Stimulated activated CD4-positive, alpha-beta T cell treated with anti-CD3 and anti-CD28 coated beads, Interleukin-12 subunit alpha, Interleukin-12 subunit beta, amount 100 ng/mL, for 24 hours (primary cell): ENCODE measurements around the gene UBE2H.
A peak's percentile ranks its signal among the peaks of the same experiment; 100 is the strongest.
"Not testable (repeated sequence)": the region's sequence is repeated elsewhere in the genome, so short reads cannot be mapped to it uniquely, and the experiment has no call there.

Experiments used
- DNase-seq, 2 experiments: peaks; one replicate each; pipeline ENCODE4 v3.0.0-alpha.2; 2020; ENCODE audit warnings: low read depth in 2 of 2

UBE2H gene

GRCh38 chr7:129952653-129953560 lies at the start of gene UBE2H:
TSS of gene UBE2H (minus strand) at chr7:129952960. CDS start at chr7:129952555, 405 bp downstream.
- peak; percentile 87 to 89 for DNase-seq

DNA sequence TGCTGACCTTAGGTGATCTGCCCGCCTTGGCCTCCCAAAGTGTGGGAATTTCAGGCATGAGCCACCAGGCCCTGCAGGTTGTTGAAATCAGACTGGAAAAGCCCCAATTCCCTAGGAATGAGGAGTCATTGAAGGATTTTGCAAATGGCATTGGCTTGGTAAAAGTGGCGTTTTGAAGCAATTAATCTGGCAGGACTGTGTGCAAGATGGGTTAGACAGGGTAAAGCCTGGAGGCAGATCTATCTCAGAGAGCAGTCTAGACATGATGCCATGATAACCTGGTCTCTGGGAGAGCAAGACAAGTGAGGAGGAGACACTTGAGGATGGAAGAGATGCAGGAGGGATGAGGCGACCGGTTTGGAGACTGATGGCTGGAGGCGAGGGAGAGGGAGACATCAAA lies 45.7 kb upstream of the UBE2H start:
- no peak for DNase-seq

DNA sequence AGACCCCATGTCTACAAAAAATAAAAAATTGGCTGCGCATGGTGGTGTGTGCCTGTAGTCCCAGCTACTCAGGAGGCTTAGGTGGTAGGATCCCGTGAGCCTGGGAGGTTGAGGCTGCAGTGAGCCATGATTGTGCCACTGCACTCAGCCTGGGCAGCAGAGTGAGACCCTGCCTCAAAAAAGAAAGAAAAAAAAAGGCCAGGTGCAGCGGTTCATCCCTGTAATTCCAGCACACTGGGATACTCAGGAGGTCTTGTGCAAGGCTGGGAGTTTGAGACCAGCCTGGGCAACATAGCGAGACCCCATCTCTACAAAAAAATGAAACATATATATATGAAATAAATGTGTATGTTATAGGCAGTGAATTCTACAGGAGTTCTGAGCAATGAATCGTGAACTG lies 44.5 kb upstream of the UBE2H start:
- DNase-seq: no peak

- no peak for DNase-seq
These were observed 40.5 kb upstream of the UBE2H start for GRCh38 chr7:129993275-129993674.

DNA sequence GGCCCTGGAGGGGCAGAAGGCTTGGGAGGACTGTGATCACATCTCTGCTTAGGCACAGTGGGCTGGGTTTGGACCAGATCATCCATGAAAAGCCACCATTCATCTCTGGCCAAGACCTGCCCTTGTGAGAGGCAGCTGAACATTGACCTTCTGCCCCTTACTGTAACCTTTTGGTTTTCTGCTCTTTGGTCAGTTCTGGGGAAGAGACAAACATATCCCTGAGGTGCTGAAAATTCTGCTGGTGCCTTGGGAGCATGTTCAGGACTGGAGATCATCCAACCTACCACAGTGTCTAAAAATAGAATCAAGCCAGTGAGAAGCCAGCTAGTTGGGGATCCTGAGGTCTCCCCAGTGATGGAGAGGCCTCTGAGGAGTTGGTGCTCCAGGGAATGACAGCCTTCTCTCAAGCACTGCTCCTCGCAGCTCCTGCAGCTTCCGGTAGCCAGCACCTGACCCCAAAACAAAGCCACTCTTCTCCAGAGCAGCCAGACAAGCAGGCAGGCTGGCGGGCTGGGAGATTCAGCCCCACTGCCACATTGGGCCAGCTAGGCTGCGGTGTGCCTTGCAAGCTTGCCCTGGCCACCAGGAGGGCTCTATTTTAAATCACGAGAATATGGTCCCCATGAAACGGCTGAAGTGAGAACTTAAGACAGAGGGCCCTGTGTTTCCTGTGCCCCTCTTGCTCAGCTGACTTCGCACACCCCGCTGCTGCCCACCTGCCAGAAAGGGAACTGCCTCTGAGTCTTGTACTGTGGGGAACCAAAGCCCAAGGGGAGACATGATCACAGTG lies 37.8 kb upstream of the UBE2H start:
- DNase-seq: no peak

DNA sequence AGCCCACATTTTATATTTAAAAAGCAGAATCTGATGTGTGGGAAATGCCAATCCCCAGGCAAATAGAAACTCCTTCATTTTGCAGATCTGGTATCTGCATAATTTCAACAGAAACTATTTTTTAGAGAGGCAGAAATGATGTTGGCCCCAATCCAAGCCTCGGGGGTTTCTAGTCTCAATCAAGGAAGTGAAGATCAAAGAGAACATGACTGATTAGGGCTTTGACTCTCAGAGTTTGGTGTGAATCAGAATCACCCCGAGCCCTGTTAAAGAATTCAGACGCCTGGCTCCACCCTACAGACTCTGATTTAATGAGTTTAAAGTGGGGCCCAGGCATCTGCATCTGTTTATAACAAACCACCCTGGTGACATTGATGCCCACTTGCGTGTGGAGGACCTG lies 36.7 kb upstream of the UBE2H start:
- peak; percentile 26 to 56 for DNase-seq

GRCh38 chr7:129986600-129986999 lies 33.8 kb upstream of the UBE2H start:
- no peak for DNase-seq

DNA sequence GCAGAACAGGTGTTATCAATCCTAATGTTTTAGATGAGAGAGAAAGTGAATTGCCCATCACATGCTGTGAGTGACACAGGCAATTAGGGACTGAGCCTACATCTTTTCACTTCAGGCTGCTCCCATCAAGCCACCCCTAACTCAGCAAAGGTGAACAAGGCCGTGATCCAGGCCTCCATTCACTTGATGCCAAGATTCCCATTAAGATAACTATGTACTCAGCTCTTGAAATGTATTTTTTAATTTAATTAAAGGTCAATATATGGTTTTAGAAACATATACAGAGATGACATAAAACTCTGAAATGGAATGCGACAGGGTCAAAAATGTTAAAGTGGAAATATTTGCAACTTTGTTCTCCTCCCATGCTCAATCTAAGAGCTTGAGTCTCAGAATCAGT lies 27.9 kb upstream of the UBE2H start:
- DNase-seq: no peak

DNA sequence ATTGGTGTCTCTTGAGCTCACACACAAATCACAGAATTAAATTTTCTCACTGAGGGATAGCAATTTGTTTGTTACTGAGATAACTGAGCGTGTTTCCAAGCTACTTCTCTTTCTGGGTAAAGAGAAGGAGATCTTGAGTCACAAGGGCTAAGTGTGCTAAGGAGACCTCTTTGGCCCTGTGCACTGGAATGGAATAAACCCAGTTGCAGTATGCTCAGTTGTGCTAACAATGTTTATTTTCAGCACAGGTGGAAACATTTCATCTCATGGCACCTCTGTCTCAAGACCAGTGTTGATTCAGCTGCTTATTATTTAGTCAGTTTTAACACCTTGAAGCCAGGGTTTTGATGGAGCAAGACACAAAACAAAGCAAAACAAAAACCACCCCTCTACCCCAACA lies 22.5 kb upstream of the UBE2H start:
- no peak for DNase-seq

DNA sequence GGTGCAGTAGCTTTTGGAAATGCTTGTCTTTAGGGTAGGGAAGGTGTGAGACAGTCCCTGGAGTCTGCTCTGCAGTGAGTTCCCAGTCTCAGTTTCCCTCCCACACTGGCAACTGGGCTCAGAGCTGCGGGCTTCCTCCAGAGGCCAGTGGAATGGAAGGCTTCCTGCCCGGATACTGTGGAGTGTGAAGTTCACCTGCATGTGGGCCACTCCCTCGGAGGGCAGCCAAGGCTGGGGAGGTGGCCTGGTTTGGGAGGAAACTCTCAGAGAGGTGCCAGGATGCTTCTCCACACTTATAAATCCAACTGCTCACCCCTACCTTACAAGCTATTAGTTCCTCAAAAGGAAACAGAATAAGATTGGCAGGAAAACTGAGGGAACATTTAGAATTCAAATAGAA lies 18.1 kb upstream of the UBE2H start:
- DNase-seq: no peak

GRCh38 chr7:129969881-129970446 lies 17.2 kb upstream of the UBE2H start:
- DNase-seq: no peak

DNA sequence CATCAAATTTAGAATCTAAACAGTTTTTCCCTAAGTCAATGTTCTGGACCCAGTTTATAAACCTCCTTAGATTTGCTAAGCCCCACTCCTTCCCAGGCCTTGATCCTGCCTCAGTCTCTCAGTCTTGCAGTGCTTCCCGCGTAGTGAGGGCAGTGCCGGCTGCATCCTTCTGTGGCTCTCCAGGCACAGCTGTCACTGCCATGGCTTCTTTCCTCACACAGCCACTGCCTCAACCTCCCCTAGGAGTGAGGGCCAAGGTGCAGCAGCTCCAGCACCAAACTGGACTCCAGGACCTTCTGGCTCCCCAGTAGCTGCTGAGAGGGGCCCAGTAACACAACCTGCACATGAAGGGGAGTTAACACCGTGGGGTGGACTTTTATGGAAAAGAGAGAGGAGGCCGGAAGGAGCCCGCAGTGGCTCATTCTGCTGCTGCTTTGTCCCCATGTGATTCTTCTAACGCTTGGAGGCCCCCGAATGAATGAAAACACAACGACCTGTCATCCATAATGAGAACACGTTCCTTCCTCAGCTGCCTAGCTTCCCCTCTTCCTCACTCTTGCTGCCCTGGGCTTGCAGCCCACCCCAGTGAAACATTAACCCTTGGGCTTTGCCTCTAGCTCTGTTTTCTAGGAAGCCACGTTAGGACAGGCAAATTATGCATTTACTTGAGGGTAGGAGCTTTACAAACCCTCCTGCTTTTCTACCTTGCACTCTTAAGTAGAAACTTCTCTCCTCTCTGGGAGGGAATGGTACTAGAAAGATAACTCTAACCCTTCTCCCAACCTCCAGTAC lies 16.0 kb upstream of the UBE2H start:
- no peak for DNase-seq

- DNase-seq: not testable (repeated sequence)
These were observed 7.4 kb upstream of the UBE2H start for GRCh38 chr7:129960204-129960475.

GRCh38 chr7:129959471-129960203 lies 6.9 kb upstream of the UBE2H start:
- DNase-seq: no peak

- no peak for DNase-seq
These were observed 6.1 kb upstream of the UBE2H start for GRCh38 chr7:129958643-129959470.

DNA sequence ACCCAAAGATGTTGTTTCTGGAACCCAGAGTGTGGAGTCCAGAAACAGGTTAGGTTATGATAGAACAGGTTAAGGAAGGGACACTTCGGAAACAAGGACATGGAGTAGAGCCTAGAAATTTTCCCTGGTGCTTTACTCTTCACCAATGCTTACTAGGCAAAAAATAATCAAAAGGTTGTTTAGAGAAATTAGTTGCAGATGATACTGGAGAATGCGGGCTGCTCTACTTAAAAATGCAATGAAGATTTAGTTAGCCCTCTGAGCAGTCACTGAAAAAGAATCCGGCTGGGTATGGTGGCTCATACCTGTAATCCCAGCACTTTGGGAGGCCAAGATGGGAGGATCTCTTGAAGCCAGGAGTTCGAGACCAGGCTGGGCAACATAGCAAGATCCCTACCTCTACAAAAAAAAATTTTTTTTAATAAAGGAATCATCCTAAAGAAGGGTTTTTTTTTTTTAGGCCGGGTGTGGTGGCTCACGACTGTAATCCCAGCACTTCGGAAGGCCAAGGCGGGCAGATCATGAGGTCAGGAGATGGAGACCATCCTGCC lies 3.3 kb upstream of the UBE2H start:
- no peak for DNase-seq

DNA sequence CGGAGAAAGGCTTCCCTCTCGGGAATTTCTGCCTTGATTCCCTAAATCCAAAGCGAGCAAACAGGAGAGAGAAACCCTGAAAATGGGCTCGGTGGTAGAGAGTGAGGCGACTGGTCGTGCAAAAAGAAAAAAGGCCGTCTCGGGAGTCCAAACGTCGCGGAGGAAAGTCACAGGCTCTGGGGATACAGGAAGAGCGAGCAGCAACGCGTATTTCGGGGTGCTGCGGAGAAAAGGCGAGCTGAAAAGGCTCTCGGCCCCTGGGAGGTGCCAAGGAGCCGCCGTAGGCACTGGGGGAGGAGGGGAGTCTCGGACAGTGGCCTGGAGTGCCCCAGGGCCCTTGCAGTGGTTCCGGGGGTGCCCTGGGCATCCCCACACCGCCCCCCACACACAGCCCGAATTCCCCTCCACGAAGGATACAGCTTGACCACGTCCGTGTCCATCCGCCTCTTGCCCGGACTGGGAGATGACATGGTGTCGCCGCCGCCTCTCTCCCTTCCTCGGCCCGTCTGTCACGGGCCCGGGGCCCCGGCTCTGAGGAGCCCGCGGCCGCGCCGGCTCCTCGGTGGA lies 591 bp downstream of the UBE2H start:
- no peak for DNase-seq

GRCh38 chr7:129951226-129952085 lies 1.3 kb downstream of the UBE2H start:
- DNase-seq: no peak

DNA sequence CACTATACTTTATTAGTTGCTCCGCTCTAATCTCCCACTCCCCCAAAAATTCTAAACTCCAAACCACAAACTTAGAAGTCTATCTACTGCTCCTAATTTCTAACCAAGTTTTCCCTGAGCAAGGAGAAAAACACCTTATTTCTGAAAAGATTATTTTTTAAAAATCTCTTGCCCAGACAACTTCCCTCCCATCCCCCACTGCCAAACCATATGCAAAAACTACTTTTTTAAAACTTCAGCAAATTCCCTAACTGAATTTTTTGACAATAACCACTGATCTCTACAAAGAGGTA lies 1.9 kb downstream of the UBE2H start:
- DNase-seq: no peak
